K562 (cell line): ENCODE measurements around the gene KLHL12. TPM values are rescaled to one million over a fixed set of nuclear protein-coding genes. Genes with fewer than 3 reads are reported as not detected.

ENCODE experiments used
- ATAC-seq: fragments of 200-7000 bp; cut with Tn5 transposase; 3 replicates; pipeline ENCODE4 v1.9.1; 2020; ENCODE audit warnings: moderate library complexity
- BruUV-seq: library from RNA; stranded (reverse); fragments of 400-500 nt; replicated peaks from 2 replicates; lab custom pipeline; 2021; lab: Mats Ljungman, UMichigan
- CTCF ChIA-PET: fragments of 300-600 bp; formaldehyde crosslinking; extraction: SDS; loops from one replicate; lab custom pipeline; 2021; ENCODE audit warnings: low intra/inter-chr PET ratio; lab: Yijun Ruan, JAX
- POLR2A ChIA-PET: fragments of 300-600, 350-650 bp; sonication (Branson Sonifier 250); formaldehyde crosslinking; extraction: SDS; loops from one replicate; lab custom pipeline; 2021; ENCODE audit warnings: antibody characterized with exemption, inconsistent platforms; lab: Yijun Ruan, JAX
- DNase-seq, 4 experiments: peaks; one replicate each; pipeline versions ENCODE4 v3.0.0 to v3.0.0-alpha.2; 2011 to 2018; ENCODE audit warnings: low spot score in 3 of 4, mixed read lengths in 3 of 4; ENCODE audit errors: extremely low read depth in 1 of 4
- FAIRE-seq: peaks from 2 replicates; lab custom pipeline; 2011; peaks lifted over from hg19 to GRCh38; lab: Jason Lieb, UNC
- H2AFZ ChIP-seq: 2 replicates; pipeline ENCODE4 v1.6.0; 2011; ENCODE audit warnings: low read depth, low read length, control low read depth, inconsistent platforms
- H3K27ac ChIP-seq: fragments of 200-600 bp; 3 replicates; pipeline ENCODE4 v1.8.0; 2011; ENCODE audit warnings: low read depth, mild to moderate bottlenecking, control low read depth, inconsistent platforms, low read length, moderate library complexity, mixed read lengths; ENCODE audit errors: extremely low read depth
- H3K27me3 ChIP-seq, 2 experiments: fragments of 300-600 bp in 1 of 2; 2 replicates in 1 of 2; 3 replicates in 1 of 2; pipeline versions ENCODE4 v1.6.0 to v1.8.0; 2011; ENCODE audit warnings: inconsistent platforms in 2 of 2, low read length in 2 of 2, mild to moderate bottlenecking in 1 of 2, mixed read lengths in 1 of 2, moderate library complexity in 1 of 2; ENCODE audit not compliant: control insufficient read depth in 2 of 2, insufficient read depth in 2 of 2
- H3K36me3 ChIP-seq: fragments of 300-600 bp; 3 replicates; pipeline ENCODE4 v1.8.0; 2011; ENCODE audit warnings: mild to moderate bottlenecking, low read length, inconsistent platforms; ENCODE audit not compliant: control insufficient read depth, insufficient read depth
- H3K4me1 ChIP-seq, 2 experiments: fragments of 200-600 bp in 1 of 2; replicated peaks in 1 of 2; 2 replicates in 1 of 2; 3 replicates in 1 of 2; pipeline versions ENCODE4 v1.5.1 to v1.8.0; 2011; ENCODE audit warnings: inconsistent platforms in 2 of 2, low read length in 2 of 2, mild to moderate bottlenecking in 1 of 2, mixed read lengths in 1 of 2, moderate library complexity in 1 of 2; ENCODE audit not compliant: control insufficient read depth in 2 of 2, insufficient read depth in 2 of 2
- H3K4me2 ChIP-seq: 2 replicates; pipeline ENCODE4 v1.6.1; 2011; ENCODE audit warnings: low read length, control low read depth, inconsistent platforms, mixed read lengths; ENCODE audit not compliant: insufficient read depth
- H3K4me3 ChIP-seq: fragments of 200-600 bp; sonication (generic), shearing (Covaris generic); 2 replicates; pipeline ENCODE4 v1.5.1; 2016; ENCODE audit warnings: control low read depth, inconsistent platforms
- H3K79me2 ChIP-seq: fragments of 200-600 bp; 3 replicates; pipeline ENCODE4 v1.8.0; 2011; ENCODE audit warnings: low read length, inconsistent platforms; ENCODE audit not compliant: control insufficient read depth, insufficient read depth
- H3K9ac ChIP-seq, 2 experiments: 2 replicates each; pipeline versions ENCODE4 v1.6.0 to v1.6.1; 2011; ENCODE audit warnings: low read depth in 2 of 2, low read length in 2 of 2, control low read depth in 1 of 2, inconsistent platforms in 1 of 2, mild to moderate bottlenecking in 1 of 2, mixed read lengths in 1 of 2; ENCODE audit not compliant: insufficient read depth in 1 of 2
- H3K9me1 ChIP-seq: one replicate; pipeline ENCODE4 v1.6.0; 2011; ENCODE audit warnings: inconsistent platforms, mild to moderate bottlenecking, low read length, moderate library complexity; ENCODE audit not compliant: control insufficient read depth, insufficient read depth
- H3K9me3 ChIP-seq: replicated peaks from 2 replicates; pipeline ENCODE4 v1.5.1; 2011; ENCODE audit warnings: low read depth, low read length, inconsistent platforms; ENCODE audit not compliant: control insufficient read depth, insufficient read depth
- H4K20me1 ChIP-seq: replicated peaks from 2 replicates; pipeline ENCODE4 v1.6.1; 2011; ENCODE audit warnings: low read length, inconsistent platforms, mixed read lengths; ENCODE audit not compliant: control insufficient read depth, insufficient read depth
- C11orf30 ChIP-seq: fragments of 450-650 bp; IDR thresholded peaks from 2 replicates; pipeline ENCODE4 v1.6.1; 2016; ENCODE audit warnings: low read depth, mild to moderate bottlenecking
- CBX3 ChIP-seq, 2 experiments: IDR thresholded peaks; 1 replicate in 1 of 2; 2 replicates in 1 of 2; pipeline ENCODE4 v1.6.1; 2012; ENCODE audit warnings: inconsistent platforms in 2 of 2, low read length in 2 of 2, borderline replicate concordance in 1 of 2, control low read depth in 1 of 2
- DMBX1 ChIP-seq: fragments of 250-450 bp; sonication (Bioruptor Pico); IDR thresholded peaks from 2 replicates; pipeline ENCODE4 v1.8.0; 2022; ENCODE audit warnings: inconsistent platforms, mild to moderate bottlenecking, moderate library complexity, borderline replicate concordance
- ELF2 ChIP-seq: fragments of 250-450 bp; sonication (Bioruptor Pico); IDR thresholded peaks from 2 replicates; pipeline ENCODE4 v1.5.0; 2021; ENCODE audit warnings: mild to moderate bottlenecking
- HMG20A ChIP-seq: fragments of 450-650 bp; formaldehyde crosslinking; conservative IDR thresholded peaks from 2 replicates; pipeline ENCODE4 v1.4.0; 2020; ENCODE audit warnings: mild to moderate bottlenecking, mixed read lengths
- HMGN3 ChIP-seq: IDR thresholded peaks from 2 replicates; pipeline ENCODE4 v1.6.1; 2011; ENCODE audit warnings: borderline replicate concordance, low read depth, mild to moderate bottlenecking, mixed read lengths, low read length; ENCODE audit not compliant: insufficient read length; ENCODE audit errors: extremely low read depth
- KDM2B ChIP-seq: fragments of 250-450 bp; sonication (Bioruptor Pico); IDR thresholded peaks from 2 replicates; pipeline ENCODE4 v1.8.0; 2021; ENCODE audit warnings: mild to moderate bottlenecking, moderate library complexity
- NFXL1 ChIP-seq: fragments of 450-650 bp; formaldehyde crosslinking; IDR thresholded peaks from 2 replicates; pipeline ENCODE4 v1.4.0; 2021; ENCODE audit warnings: mild to moderate bottlenecking
- NR1H2 ChIP-seq: sonication (generic); formaldehyde crosslinking; IDR thresholded peaks from 2 replicates; pipeline ENCODE4 v1.4.0; 2020; ENCODE audit warnings: mild to moderate bottlenecking, missing genetic modification reagents
- POLR2G ChIP-seq: fragments of 200-400 bp; formaldehyde crosslinking; IDR thresholded peaks from 2 replicates; pipeline ENCODE4 v1.6.1; 2017; ENCODE audit warnings: low read depth, mild to moderate bottlenecking, antibody characterized with exemption, low read length, moderate library complexity
- RAD21 ChIP-seq, 2 experiments: fragments of 250-450 bp in 1 of 2; fragments of 450-650 bp in 1 of 2; sonication (Bioruptor Pico) in 1 of 2; formaldehyde crosslinking in 1 of 2; IDR thresholded peaks in 1 of 2; conservative IDR thresholded peaks in 1 of 2; 2 replicates each; pipeline versions ENCODE4 v1.4.0 to v1.8.0; 2020 to 2022; ENCODE audit warnings: mild to moderate bottlenecking in 2 of 2, moderate library complexity in 1 of 2
- SUPT5H ChIP-seq: fragments of 450-650 bp; IDR thresholded peaks from 2 replicates; pipeline ENCODE4 v1.6.1; 2016
- TBL1XR1 ChIP-seq, 2 experiments: IDR thresholded peaks; 2 replicates each; pipeline ENCODE4 v1.6.1; 2012; ENCODE audit warnings: improper control_type of control experiment in 2 of 2, low read length in 2 of 2, mild to moderate bottlenecking in 1 of 2
- U2AF1 ChIP-seq: fragments of 200-400 bp; formaldehyde crosslinking; optimal IDR thresholded peaks from 2 replicates; pipeline ENCODE3; 2017; ENCODE audit warnings: mild to moderate bottlenecking, low read depth, low read length, moderate library complexity
- ZBTB17 ChIP-seq: fragments of 450-650 bp; formaldehyde crosslinking; IDR thresholded peaks from 2 replicates; pipeline ENCODE4 v1.4.0; 2020; ENCODE audit warnings: mild to moderate bottlenecking
- WGBS: fragments of 100-300 bp; shearing (Covaris generic); methylation state at CpG from one replicate; pipeline ENCODE4 v1.1.6; 2016; ENCODE audit warnings: low coverage, mixed read lengths; ENCODE audit not compliant: insufficient coverage; ENCODE audit errors: missing lambda C conversion rate; 5-methylcytosine and 5-hydroxymethylcytosine counted together
- in situ Hi-C: fragments of 300-500 bp; cut with MboI; formaldehyde crosslinking; loops from 4 replicates; pipeline ENCODE4 v1.15.0; 2018; ENCODE audit warnings: inconsistent platforms, mixed read lengths
- intact Hi-C: fragments of 100-400 bp; cut with micrococcal nuclease; formaldehyde crosslinking; loops from 2 replicates; pipeline ENCODE4 v1.14.2; 2022
- polyA plus RNA-seq, 8 experiments: library from polyadenylated mRNA; depleted of rRNA in 4 of 8; stranded (reverse) in 5 of 8; unstranded in 3 of 8; fragments of >200 nt; fragmentation: Nextera tagmentation in 2 of 8; fragmentation: Illumina TruSeq in 1 of 8; extraction: Ambion mirVana in 2 of 8; extraction: Trizol in 1 of 8; gene quantifications; 2 replicates each; pipeline versions ENCODE4 v1.2.1 to v1.2.3, GENCODE V29; 2011 to 2014; ENCODE audit warnings: inconsistent platforms in 1 of 8, missing spikeins in 1 of 8
- total RNA-seq, 7 experiments: library from RNA; depleted of rRNA in 6 of 7; stranded (reverse); fragments of >200 nt in 6 of 7; fragmentation: Illumina TruSeq in 2 of 7; extraction: Trizol in 2 of 7; gene quantifications; 2 replicates each; pipeline versions ENCODE4 v1.2.1 to v1.2.3, GENCODE V29; 2011 to 2021; ENCODE audit warnings: low replicate concordance in 1 of 7
- TF ChIP-seq, protein P1 (sequence below): fragments of 150-350 bp; IDR thresholded peaks from 2 replicates; pipeline ENCODE4 v1.6.1; 2014; ENCODE audit warnings: low read depth, mild to moderate bottlenecking, low read length, borderline replicate concordance
- TF ChIP-seq, protein P2 (sequence below): fragments of 250-450 bp; sonication (Bioruptor Pico); IDR thresholded peaks from 2 replicates; pipeline ENCODE4 v1.9.0; 2021; ENCODE audit warnings: mild to moderate bottlenecking

KLHL12 gene
- total and polyA plus RNA-seq, 9 of the 15 experiments (the other 6 are each of a cell fraction or from before 2014, with no cell fraction given), result 23.1 to 85.1 (median 35.0) TPM

DNA sequence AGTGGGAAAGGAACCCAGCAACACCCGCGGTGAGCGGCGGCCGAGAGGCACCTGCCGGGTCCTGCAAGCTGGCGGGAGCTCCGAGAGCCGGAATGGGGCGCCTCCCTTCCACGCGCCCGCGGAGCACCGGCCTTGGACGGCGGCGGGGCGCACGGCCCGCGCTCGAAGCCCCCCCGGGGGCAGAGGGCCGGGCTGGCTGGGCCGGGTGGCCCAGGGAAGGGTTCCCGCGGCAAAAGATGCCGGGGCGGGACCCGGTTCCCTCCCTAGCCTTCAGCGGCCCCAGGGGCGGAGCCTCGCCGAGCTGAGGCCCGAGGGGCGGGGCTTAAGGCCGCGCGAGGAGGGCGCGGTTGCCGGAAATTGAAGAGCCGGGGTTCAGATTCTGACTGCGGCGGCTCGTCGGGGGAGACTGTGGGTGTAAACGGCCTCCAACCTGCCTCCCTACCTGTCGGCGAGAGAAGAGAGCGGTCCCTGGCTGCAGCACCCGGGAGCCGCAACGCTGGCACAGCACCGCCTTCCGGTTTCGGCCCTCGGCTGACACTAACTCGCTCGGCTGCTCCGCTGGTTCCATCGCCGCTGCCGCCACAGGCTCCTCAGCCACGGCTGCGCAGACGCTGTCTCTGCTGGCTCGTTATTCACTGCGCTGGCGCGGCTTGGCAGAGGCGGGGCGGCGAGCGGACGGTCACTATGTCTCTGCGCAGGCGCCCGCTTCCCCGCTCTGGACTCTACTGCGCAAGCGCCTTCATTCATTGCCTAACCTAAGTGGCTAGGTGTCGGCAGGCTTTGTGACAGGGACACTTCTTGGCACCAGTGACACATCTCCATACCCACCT is 38.3 kb downstream of the KLHL12 start, which contains the start of gene RABIF:
Gene RABIF, minus strand, starts transcription at position 619 of the 830 bp plus-strand sequence. Its CDS starts 51 bp downstream, at position 568.
- POLR2A ChIA-PET, result interaction anchor here (0.5 to 1.5 kb wide), 14 partner anchors 8 to 150 kb away, joined by 3 to 8 read pairs (median 3); partner anchors contain the start of genes KDM5B and TMEM183A
- FAIRE-seq (peak; percentile 82), DNase-seq (peak; percentile 98 to 99 (median 99))
- no peak; a peak in 1 of 3 replicates for TF ChIP-seq CBX3 (IDR thresholded peaks at IDR 0.05; ENCODE audit: borderline replicate concordance in 1 of 2, low read length in 2 of 2)
- TF ChIP-seq RAD21 (CRISPR knock-in tag; conservative IDR thresholded peaks at IDR 0.05 in 1 of 2, IDR thresholded peaks at IDR 0.05 in 1 of 2), result no peak
- TF ChIP-seq ZBTB17 (CRISPR knock-in tag), result peak; percentile 14; the same call in 1 of the 2 replicates
- TF ChIP-seq, protein P1, sequence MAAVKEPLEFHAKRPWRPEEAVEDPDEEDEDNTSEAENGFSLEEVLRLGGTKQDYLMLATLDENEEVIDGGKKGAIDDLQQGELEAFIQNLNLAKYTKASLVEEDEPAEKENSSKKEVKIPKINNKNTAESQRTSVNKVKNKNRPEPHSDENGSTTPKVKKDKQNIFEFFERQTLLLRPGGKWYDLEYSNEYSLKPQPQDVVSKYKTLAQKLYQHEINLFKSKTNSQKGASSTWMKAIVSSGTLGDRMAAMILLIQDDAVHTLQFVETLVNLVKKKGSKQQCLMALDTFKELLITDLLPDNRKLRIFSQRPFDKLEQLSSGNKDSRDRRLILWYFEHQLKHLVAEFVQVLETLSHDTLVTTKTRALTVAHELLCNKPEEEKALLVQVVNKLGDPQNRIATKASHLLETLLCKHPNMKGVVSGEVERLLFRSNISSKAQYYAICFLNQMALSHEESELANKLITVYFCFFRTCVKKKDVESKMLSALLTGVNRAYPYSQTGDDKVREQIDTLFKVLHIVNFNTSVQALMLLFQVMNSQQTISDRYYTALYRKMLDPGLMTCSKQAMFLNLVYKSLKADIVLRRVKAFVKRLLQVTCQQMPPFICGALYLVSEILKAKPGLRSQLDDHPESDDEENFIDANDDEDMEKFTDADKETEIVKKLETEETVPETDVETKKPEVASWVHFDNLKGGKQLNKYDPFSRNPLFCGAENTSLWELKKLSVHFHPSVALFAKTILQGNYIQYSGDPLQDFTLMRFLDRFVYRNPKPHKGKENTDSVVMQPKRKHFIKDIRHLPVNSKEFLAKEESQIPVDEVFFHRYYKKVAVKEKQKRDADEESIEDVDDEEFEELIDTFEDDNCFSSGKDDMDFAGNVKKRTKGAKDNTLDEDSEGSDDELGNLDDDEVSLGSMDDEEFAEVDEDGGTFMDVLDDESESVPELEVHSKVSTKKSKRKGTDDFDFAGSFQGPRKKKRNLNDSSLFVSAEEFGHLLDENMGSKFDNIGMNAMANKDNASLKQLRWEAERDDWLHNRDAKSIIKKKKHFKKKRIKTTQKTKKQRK, result no peak
- peak; percentile 99 for TF ChIP-seq SUPT5H
- TF ChIP-seq U2AF1, result peak; percentile 59
- 0 out of 2 replicates have a peak, but pooled peaks have one; percentile 11 for TF ChIP-seq NR1H2 (CRISPR knock-in tag)
- no peak for TF ChIP-seq NFXL1 (CRISPR knock-in tag)
- no peak for TF ChIP-seq TBL1XR1 (IDR thresholded peaks at IDR 0.05; ENCODE audit: low read length in 2 of 2)
- no peak; the same call in 1 of the 2 replicates for TF ChIP-seq KDM2B (CRISPR knock-in tag)
- TF ChIP-seq HMGN3, result peak; percentile 94
- no peak for TF ChIP-seq HMG20A
- no peak for TF ChIP-seq DMBX1
- peak; percentile 84 for TF ChIP-seq ELF2 (CRISPR knock-in tag)
- TF ChIP-seq, protein P2, sequence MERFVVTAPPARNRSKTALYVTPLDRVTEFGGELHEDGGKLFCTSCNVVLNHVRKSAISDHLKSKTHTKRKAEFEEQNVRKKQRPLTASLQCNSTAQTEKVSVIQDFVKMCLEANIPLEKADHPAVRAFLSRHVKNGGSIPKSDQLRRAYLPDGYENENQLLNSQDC, result peak; percentile 86
- TF ChIP-seq POLR2G, result peak; percentile 98
- TF ChIP-seq C11orf30, result no peak

More for the DNA sequence above, 38.3 kb downstream of the KLHL12 start, which contains the start of gene RABIF:
- Histone ChIP-seq H3K36me3 (peaks cover 37% of the 10 kb centered on the region), H4K20me1 (no peaks in the 10 kb centered on the region), H3K27me3 (no peaks in the 10 kb centered on the region), H3K9me1 (no peaks in the 10 kb centered on the region), H3K9ac (peak within 1 kb of the TSS; percentile 78 to 94), H2AFZ (peak within 1 kb of the TSS; percentile 96), H3K9me3 (no peaks in the 10 kb centered on the region), H3K27ac (peak within 1 kb of the TSS; percentile 83), H3K4me3 (peak within 1 kb of the TSS; percentile 63), H3K4me1 (peaks cover 10 to 24% of the 10 kb centered on the region in 2 experiments), H3K79me2 (peaks cover 31% of the 10 kb centered on the region), H3K4me2 (peak within 1 kb of the TSS; percentile 77)
- intact Hi-C loops, result loop anchor here (2.0 to 5.0 kb wide), 3 partner anchors 38 to 82 kb away; partner anchors contain the start of genes ADIPOR1 and KLHL12
- peak; percentile 96 for ATAC-seq
- CTCF ChIA-PET, result interaction anchor here (0.7 to 1.1 kb wide), 2 partner anchors 80 to 1001 kb away, joined by 3 read pairs; partner anchors contain the start of gene KDM5B
- TSS peak; percentile 93 for BruUV-seq
- in situ Hi-C loops, result no loop called here
- under 1% methylated on average over 76 of the region's 84 CpGs for WGBS
